HCT116 (cell line): Measurements from ENCODE around the gene REXO5.

Experiments
- EZH2 ChIP-seq: fragments of 200-600 bp; sonication (generic); IDR thresholded peaks from 2 replicates; pipeline ENCODE4 v1.6.1; 2017; ENCODE audit warnings: antibody characterized with exemption, mixed run types
- POLR2A ChIP-seq: IDR thresholded peaks from 2 replicates; pipeline ENCODE4 v1.7.0; 2011; ENCODE audit warnings: borderline replicate concordance; ENCODE audit not compliant: insufficient read depth, insufficient read length; ENCODE audit errors: extremely low read depth
- POLR2AphosphoS5 ChIP-seq: IDR thresholded peaks from 2 replicates; pipeline ENCODE4 v1.6.1; 2011; ENCODE audit warnings: mild to moderate bottlenecking, low read depth, low read length, moderate library complexity
- REST ChIP-seq: IDR thresholded peaks from 2 replicates; pipeline ENCODE4 v1.6.1; 2012; ENCODE audit warnings: low read depth
- SP1 ChIP-seq: IDR thresholded peaks from 2 replicates; pipeline ENCODE4 v1.6.1; 2012; ENCODE audit warnings: low read depth
- ZBTB33 ChIP-seq: IDR thresholded peaks from 2 replicates; pipeline ENCODE4 v1.6.1; 2011; ENCODE audit warnings: mild to moderate bottlenecking, low read length, moderate library complexity; ENCODE audit not compliant: insufficient replicate concordance; ENCODE audit errors: extremely low read depth
- TF ChIP-seq, protein P1 (sequence below), 3 experiments: fragments of 200-600 bp in 1 of 3; sonication (generic) in 1 of 3; IDR thresholded peaks in 2 of 3; conservative IDR thresholded peaks in 1 of 3; 2 replicates each; pipeline ENCODE4 v1.5.1; 2012 to 2017; ENCODE audit warnings: low read depth in 2 of 3, low read length in 2 of 3, antibody characterized with exemption in 1 of 3, borderline replicate concordance in 1 of 3, control low read depth in 1 of 3, mild to moderate bottlenecking in 1 of 3, mixed read lengths in 1 of 3, mixed run types in 1 of 3, moderate library complexity in 1 of 3; ENCODE audit not compliant: insufficient read depth in 1 of 3

GRCh38 chr16:20865420-20866131, 59.2 kb downstream of the REXO5 start:
- TF ChIP-seq SP1 (no peak), POLR2A (no peak), EZH2 (no peak), POLR2AphosphoS5 (no peak), REST (no peak), ZBTB33 (no peak)
- TF ChIP-seq, protein P1, sequence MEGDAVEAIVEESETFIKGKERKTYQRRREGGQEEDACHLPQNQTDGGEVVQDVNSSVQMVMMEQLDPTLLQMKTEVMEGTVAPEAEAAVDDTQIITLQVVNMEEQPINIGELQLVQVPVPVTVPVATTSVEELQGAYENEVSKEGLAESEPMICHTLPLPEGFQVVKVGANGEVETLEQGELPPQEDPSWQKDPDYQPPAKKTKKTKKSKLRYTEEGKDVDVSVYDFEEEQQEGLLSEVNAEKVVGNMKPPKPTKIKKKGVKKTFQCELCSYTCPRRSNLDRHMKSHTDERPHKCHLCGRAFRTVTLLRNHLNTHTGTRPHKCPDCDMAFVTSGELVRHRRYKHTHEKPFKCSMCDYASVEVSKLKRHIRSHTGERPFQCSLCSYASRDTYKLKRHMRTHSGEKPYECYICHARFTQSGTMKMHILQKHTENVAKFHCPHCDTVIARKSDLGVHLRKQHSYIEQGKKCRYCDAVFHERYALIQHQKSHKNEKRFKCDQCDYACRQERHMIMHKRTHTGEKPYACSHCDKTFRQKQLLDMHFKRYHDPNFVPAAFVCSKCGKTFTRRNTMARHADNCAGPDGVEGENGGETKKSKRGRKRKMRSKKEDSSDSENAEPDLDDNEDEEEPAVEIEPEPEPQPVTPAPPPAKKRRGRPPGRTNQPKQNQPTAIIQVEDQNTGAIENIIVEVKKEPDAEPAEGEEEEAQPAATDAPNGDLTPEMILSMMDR (IDR thresholded peaks at IDR 0.05 in 2 of 3, conservative IDR thresholded peaks at IDR 0.05 in 1 of 3; ENCODE audit: borderline replicate concordance in 1 of 3, insufficient read depth in 1 of 3, low read depth in 2 of 3, low read length in 2 of 3), result no peak
